Endothelial cell of umbilical vein (primary cell): ENCODE data around the gene BBS10.

ENCODE experiments used
- JUN ChIP-seq: IDR thresholded peaks from 2 replicates; pipeline ENCODE4 v1.6.1; 2011; ENCODE audit warnings: borderline replicate concordance, low read depth; ENCODE audit not compliant: insufficient read length, insufficient read depth
- MAX ChIP-seq: IDR thresholded peaks from 2 replicates; pipeline ENCODE4 v1.6.1; 2011; ENCODE audit not compliant: insufficient read depth, insufficient read length
- POLR2A ChIP-seq: IDR thresholded peaks from 2 replicates; pipeline ENCODE4 v1.6.1; 2012; ENCODE audit warnings: low read depth, mild to moderate bottlenecking, control low read depth, low read length
- TF ChIP-seq, protein P1 (sequence below), 2 donors: IDR thresholded peaks; 1 replicate in 1 of 2; 2 replicates in 1 of 2; pipeline ENCODE4 v1.5.1; 2011; ENCODE audit warnings: low read length in 2 of 2, mild to moderate bottlenecking in 2 of 2, moderate library complexity in 2 of 2, control low read depth in 1 of 2, inconsistent platforms in 1 of 2, low read depth in 1 of 2; ENCODE audit not compliant: insufficient read depth in 1 of 2; ENCODE audit errors: extremely low read depth in 1 of 2

DNA sequence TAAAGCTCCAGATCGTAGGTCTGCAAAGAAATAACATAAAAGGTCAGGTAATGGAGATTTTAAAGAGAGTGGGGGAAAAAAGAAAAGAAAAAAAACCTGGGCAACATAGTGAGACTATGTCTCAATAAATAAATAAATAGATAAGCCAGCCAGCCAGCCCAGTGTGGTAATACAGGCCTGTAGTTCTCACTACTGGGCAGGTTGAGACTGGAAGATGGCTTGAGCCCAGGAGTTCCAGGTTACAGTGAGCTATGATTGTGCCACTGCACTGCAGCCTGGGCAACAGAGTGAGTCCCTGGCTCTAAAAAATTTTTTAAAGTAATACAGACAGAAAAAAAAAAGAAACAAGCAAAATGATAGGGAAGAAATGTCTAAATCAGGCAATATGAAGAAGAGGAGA is 43.2 kb upstream of the BBS10 start:
- TF ChIP-seq POLR2A (no peak), JUN (no peak), MAX (no peak)
- TF ChIP-seq, protein P1, sequence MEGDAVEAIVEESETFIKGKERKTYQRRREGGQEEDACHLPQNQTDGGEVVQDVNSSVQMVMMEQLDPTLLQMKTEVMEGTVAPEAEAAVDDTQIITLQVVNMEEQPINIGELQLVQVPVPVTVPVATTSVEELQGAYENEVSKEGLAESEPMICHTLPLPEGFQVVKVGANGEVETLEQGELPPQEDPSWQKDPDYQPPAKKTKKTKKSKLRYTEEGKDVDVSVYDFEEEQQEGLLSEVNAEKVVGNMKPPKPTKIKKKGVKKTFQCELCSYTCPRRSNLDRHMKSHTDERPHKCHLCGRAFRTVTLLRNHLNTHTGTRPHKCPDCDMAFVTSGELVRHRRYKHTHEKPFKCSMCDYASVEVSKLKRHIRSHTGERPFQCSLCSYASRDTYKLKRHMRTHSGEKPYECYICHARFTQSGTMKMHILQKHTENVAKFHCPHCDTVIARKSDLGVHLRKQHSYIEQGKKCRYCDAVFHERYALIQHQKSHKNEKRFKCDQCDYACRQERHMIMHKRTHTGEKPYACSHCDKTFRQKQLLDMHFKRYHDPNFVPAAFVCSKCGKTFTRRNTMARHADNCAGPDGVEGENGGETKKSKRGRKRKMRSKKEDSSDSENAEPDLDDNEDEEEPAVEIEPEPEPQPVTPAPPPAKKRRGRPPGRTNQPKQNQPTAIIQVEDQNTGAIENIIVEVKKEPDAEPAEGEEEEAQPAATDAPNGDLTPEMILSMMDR (IDR thresholded peaks at IDR 0.05; ENCODE audit: extremely low read depth in 1 of 2, insufficient read depth in 1 of 2, low read depth in 1 of 2, low read length in 2 of 2) = no peak
